PC-9 (cell line): Measurements from ENCODE around the gene ERMN. TPM values are rescaled to one million over a fixed set of nuclear protein-coding genes. Genes with fewer than 3 reads are reported as not detected.
"Not testable (repeated sequence)": the region's sequence is repeated elsewhere in the genome, so short reads cannot be mapped to it uniquely, and the experiment has no call there.

Source experiments
- BruUV-seq: library from RNA; stranded (reverse); fragments of 400-500 nt; replicated peaks from 2 replicates; lab custom pipeline; 2021; lab: Mats Ljungman, UMichigan
- CTCF ChIA-PET: fragments of 300-600 bp; sonication (Branson Sonifier 250); formaldehyde crosslinking; loops from one replicate; lab custom pipeline; 2022; ENCODE audit warnings: antibody characterized with exemption; lab: Charles Lee
- POLR2A ChIA-PET: fragments of 300-600 bp; sonication (Branson Sonifier 250); formaldehyde crosslinking; loops from one replicate; lab custom pipeline; 2022; ENCODE audit warnings: antibody characterized with exemption; ENCODE audit not compliant: unreplicated experiment; lab: Charles Lee
- DNase-seq, 2 experiments: peaks; one replicate each; pipeline versions ENCODE4 v3.0.0 to v3.0.0-alpha.2; 2015 to 2022; ENCODE audit warnings: mixed read lengths in 1 of 2
- H2AFZ ChIP-seq: fragments of 200-600 bp; sonication (generic); 2 replicates; pipeline ENCODE4 v1.8.1; 2017; ENCODE audit warnings: antibody characterized with exemption
- H3F3A ChIP-seq: fragments of 200-600 bp; sonication (generic); 2 replicates; pipeline ENCODE4 v1.8.1; 2017; ENCODE audit warnings: antibody characterized with exemption, mild to moderate bottlenecking, low read depth; ENCODE audit not compliant: insufficient read depth
- H3K27ac ChIP-seq: fragments of 200-600 bp; sonication (generic); 2 replicates; pipeline ENCODE4 v1.6.1; 2016; ENCODE audit warnings: mixed run types
- H3K27me3 ChIP-seq: fragments of 200-600 bp; sonication (generic); 2 replicates; pipeline ENCODE4 v1.6.1; 2016; ENCODE audit warnings: low read depth, mixed run types; ENCODE audit not compliant: insufficient read depth
- H3K36me3 ChIP-seq: fragments of 200-600 bp; sonication (generic); 2 replicates; pipeline ENCODE4 v1.6.1; 2016; ENCODE audit warnings: low read depth, mixed run types
- H3K4me1 ChIP-seq: fragments of 200-600 bp; sonication (generic); replicated peaks from 2 replicates; pipeline ENCODE4 v1.6.1; 2016; ENCODE audit warnings: mixed run types; ENCODE audit not compliant: insufficient read depth
- H3K4me2 ChIP-seq: fragments of 200-600 bp; sonication (generic); 2 replicates; pipeline ENCODE4 v1.6.1; 2017; ENCODE audit warnings: mixed run types
- H3K4me3 ChIP-seq: fragments of 200-600 bp; sonication (generic); 2 replicates; pipeline ENCODE4 v1.6.1; 2016; ENCODE audit warnings: mixed run types
- H3K79me2 ChIP-seq: fragments of 200-600 bp; sonication (generic); 2 replicates; pipeline ENCODE4 v1.6.1; 2017; ENCODE audit warnings: low read depth, mixed run types
- H3K9me2 ChIP-seq: fragments of 200-600 bp; sonication (generic); 2 replicates; pipeline ENCODE4 v1.8.1; 2017; ENCODE audit warnings: mild to moderate bottlenecking; ENCODE audit not compliant: insufficient read depth
- H3K9me3 ChIP-seq: fragments of 200-600 bp; sonication (generic); 2 replicates; pipeline ENCODE4 v1.8.1; 2016; ENCODE audit warnings: low read depth; ENCODE audit not compliant: insufficient read depth
- H4K20me1 ChIP-seq: fragments of 200-600 bp; sonication (generic); 2 replicates; pipeline ENCODE4 v1.8.1; 2017; ENCODE audit not compliant: insufficient read depth
- CTCF ChIP-seq: fragments of 200-600 bp; sonication (generic); conservative IDR thresholded peaks from 2 replicates; pipeline ENCODE4 v1.6.1; 2017; ENCODE audit warnings: mixed run types, antibody characterized with exemption, mild to moderate bottlenecking, moderate library complexity
- EZH2 ChIP-seq: fragments of 200-600 bp; sonication (generic); IDR thresholded peaks from 2 replicates; pipeline ENCODE4 v1.8.0; 2017; ENCODE audit warnings: antibody characterized with exemption, low read depth
- intact Hi-C: fragments of 100-400 bp; cut with micrococcal nuclease; formaldehyde crosslinking; loops from one replicate; pipeline ENCODE4 v1.10.0; 2022; ENCODE audit not compliant: unreplicated experiment
- total RNA-seq: library from RNA; stranded (reverse); gene quantifications from 2 replicates; pipeline ENCODE4 v1.2.3, GENCODE V29; 2021

The ERMN gene
- total RNA-seq, 1 experiment from 2014 or later, result not detected

GRCh38 chr2:157345647-157346389 lies 20.2 kb upstream of the ERMN start:
- no peak overlapping the region for H3K27ac ChIP-seq
- intact Hi-C loops, result no loop called here
- no peaks in the 10 kb centered on the region for H3K9me3 ChIP-seq
- DNase-seq, result no peak
- ChIA-PET CTCF (no interaction called here), POLR2A (no interaction called here)
- H3K4me2 ChIP-seq, result no peak overlapping the region
- H2AFZ ChIP-seq, result no peak overlapping the region
- no peaks in the 10 kb centered on the region for H3K9me2 ChIP-seq
- H4K20me1 ChIP-seq, result no peaks in the 10 kb centered on the region
- H3K4me1 ChIP-seq, result no peaks in the 10 kb centered on the region
- H3K27me3 ChIP-seq, result no peaks in the 10 kb centered on the region
- H3K79me2 ChIP-seq, result no peaks in the 10 kb centered on the region
- no peaks in the 10 kb centered on the region for H3F3A ChIP-seq
- no peak overlapping the region for H3K4me3 ChIP-seq
- TF ChIP-seq EZH2 (no peak), CTCF (no peak)
- no TSS peak for BruUV-seq
- H3K36me3 ChIP-seq, result no peaks in the 10 kb centered on the region

GRCh38 chr2:157341381-157341780 lies 15.8 kb upstream of the ERMN start:
- H4K20me1 ChIP-seq, H3K9me3 ChIP-seq, H2AFZ ChIP-seq, intact Hi-C loops, H3F3A ChIP-seq, DNase-seq, H3K4me1 ChIP-seq, POLR2A ChIA-PET, H3K79me2 ChIP-seq, H3K4me3 ChIP-seq, H3K27me3 ChIP-seq, H3K9me2 ChIP-seq, H3K4me2 ChIP-seq, H3K27ac ChIP-seq, H3K36me3 ChIP-seq, BruUV-seq, CTCF ChIA-PET: not testable (repeated sequence)

GRCh38 chr2:157339965-157340655 lies 14.5 kb upstream of the ERMN start:
- Histone ChIP-seq H2AFZ (no peak overlapping the region), H3K9me3 (no peaks in the 10 kb centered on the region), H4K20me1 (no peaks in the 10 kb centered on the region), H3K9me2 (no peaks in the 10 kb centered on the region), H3K4me2 (no peak overlapping the region), H3K27me3 (no peaks in the 10 kb centered on the region), H3K4me1 (no peaks in the 10 kb centered on the region), H3K36me3 (no peaks in the 10 kb centered on the region), H3K79me2 (no peaks in the 10 kb centered on the region), H3K4me3 (no peak overlapping the region), H3K27ac (no peak overlapping the region), H3F3A (no peaks in the 10 kb centered on the region)
- POLR2A ChIA-PET, result no interaction called here
- TF ChIP-seq CTCF, result no peak
- intact Hi-C loops, result no loop called here
- CTCF ChIA-PET, result no interaction called here
- BruUV-seq, result no TSS peak
- DNase-seq, result no peak
